D721Med (cell line): Measurements from ENCODE around the gene ELANE.

Source experiments
- DNase-seq: peaks from one replicate; pipeline ENCODE4 v3.0.0; 2011; ENCODE audit warnings: low spot score; ENCODE audit not compliant: insufficient read length
- FAIRE-seq: peaks from 2 replicates; lab custom pipeline; 2011; peaks lifted over from hg19 to GRCh38; lab: Jason Lieb, UNC
- TF ChIP-seq, protein P1 (sequence below): IDR thresholded peaks from 2 replicates; pipeline ENCODE4 v1.5.1; 2012; ENCODE audit warnings: mild to moderate bottlenecking, control low read depth; ENCODE audit not compliant: insufficient read depth; ENCODE audit errors: missing control alignments

ELANE gene

DNA sequence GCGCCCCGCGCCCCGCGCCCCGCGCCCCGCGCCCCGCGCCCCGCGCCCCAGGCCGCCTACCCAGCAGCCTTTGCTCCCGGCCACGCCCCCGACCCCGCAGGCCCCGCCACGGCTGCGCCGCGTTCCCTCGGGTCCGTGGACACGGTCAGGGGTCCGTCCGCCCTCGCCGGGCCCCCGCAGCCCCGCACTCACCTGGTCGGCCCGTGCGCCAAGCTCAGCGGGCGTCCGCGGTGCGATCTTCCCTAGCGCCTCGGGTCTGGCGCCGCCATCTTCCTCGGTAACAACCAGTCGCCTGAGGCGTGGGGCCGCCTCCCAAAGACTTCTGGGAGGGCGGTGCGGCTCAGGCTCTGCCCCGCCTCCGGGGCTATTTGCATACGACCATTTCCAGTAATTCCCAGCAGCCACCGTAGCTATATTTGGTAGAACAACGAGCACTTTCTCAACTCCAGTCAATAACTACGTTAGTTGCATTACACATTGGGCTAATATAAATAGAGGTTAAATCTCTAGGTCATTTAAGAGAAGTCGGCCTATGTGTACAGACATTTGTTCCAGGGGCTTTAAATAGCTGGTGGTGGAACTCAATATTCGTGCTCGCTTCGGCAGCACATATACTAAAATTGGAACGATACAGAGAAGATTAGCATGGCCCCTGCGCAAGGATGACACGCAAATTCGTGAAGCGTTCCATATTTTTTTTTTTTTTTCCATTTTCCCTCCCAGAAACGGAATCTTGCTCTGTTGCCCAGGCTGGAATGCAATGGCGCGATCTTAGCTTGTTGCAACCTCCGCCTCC is 41.0 kb downstream of the ELANE start, which contains the start of the genes MED16 and RNU6-9:
MED16 (minus strand) TSS at position 294 of the 796 bp plus-strand sequence. CDS start 2,056 bp downstream, outside the sequence.
RNU6-9 (plus strand) TSS at position 591 of the 796 bp plus-strand sequence.
- DNase-seq: peak; percentile 98
- TF ChIP-seq, protein P1, sequence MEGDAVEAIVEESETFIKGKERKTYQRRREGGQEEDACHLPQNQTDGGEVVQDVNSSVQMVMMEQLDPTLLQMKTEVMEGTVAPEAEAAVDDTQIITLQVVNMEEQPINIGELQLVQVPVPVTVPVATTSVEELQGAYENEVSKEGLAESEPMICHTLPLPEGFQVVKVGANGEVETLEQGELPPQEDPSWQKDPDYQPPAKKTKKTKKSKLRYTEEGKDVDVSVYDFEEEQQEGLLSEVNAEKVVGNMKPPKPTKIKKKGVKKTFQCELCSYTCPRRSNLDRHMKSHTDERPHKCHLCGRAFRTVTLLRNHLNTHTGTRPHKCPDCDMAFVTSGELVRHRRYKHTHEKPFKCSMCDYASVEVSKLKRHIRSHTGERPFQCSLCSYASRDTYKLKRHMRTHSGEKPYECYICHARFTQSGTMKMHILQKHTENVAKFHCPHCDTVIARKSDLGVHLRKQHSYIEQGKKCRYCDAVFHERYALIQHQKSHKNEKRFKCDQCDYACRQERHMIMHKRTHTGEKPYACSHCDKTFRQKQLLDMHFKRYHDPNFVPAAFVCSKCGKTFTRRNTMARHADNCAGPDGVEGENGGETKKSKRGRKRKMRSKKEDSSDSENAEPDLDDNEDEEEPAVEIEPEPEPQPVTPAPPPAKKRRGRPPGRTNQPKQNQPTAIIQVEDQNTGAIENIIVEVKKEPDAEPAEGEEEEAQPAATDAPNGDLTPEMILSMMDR: no peak
- FAIRE-seq: no peak

DNA sequence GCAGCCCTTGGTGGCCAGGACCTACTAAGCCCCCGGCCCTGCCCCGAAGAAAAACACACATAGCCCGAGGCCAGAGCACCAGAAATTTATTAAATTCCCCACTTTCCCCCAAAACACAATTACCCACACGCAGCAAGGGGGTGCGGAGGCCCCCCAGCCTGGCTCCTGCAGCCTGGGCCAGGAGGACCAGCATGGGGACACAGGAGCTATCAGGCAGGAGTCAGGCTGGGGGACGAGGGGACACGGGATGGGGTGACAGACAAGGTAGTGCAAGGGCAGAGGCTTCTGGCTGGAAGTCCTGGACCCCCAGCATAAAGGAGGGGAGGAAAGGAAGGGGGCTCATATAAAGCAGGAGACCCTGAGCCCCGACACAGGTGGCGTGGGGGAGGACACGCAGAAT is 44.3 kb downstream of the ELANE start:
- DNase-seq (no peak), FAIRE-seq (no peak)
- TF ChIP-seq, protein P1: no peak

DNA sequence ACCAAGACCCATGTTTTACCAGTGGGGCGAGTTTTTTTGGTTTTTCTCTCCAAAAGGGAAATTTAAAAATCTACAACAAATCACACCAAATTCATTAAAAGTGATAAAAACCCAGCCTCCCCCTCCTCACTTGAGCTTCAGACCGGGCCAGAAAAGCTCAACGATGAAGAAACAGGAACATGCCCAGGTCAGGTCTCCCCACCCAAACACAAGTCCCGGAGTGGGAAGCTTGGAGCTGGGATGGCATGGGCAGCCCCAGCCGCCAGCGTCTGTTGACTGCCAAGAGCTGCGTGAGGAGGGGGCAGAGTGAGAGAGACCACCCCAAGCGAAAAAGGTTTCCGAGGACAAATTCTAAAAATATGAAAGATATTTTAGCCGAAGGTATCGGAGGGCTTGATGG is 44.9 kb downstream of the ELANE start:
- FAIRE-seq (no peak), DNase-seq (no peak)
- TF ChIP-seq, protein P1: no peak

DNA sequence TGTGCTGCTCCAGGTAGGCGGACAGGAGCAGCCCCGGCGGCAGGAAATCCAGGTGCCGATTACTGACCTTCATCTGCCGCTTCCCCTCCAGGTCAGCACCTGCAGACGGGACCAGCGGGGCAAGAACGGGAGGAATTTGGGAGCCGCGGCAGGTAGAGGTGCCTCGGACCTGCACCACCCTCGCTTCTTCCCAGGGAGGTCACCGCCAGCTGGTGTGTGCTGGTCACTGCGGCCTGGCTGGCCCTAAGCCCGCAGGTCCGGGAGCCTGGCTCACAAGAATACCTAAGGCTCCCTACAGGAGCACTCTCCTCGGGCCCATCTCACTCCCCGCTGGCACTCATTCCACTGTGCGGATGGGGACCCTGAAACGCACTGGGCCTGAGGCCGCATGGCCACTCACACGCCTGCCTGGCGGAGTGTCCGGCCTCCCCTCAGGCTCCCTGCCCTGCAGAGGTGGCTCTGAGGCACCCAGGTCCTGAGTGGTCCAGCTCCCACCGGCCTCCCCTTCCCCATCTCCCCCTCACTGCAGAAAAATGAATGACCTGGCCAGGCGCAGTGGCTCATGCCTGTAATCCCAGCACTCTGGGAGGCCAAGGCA is 45.4 kb downstream of the ELANE start:
- TF ChIP-seq, protein P1: no peak
- DNase-seq: no peak
- no peak for FAIRE-seq

DNA sequence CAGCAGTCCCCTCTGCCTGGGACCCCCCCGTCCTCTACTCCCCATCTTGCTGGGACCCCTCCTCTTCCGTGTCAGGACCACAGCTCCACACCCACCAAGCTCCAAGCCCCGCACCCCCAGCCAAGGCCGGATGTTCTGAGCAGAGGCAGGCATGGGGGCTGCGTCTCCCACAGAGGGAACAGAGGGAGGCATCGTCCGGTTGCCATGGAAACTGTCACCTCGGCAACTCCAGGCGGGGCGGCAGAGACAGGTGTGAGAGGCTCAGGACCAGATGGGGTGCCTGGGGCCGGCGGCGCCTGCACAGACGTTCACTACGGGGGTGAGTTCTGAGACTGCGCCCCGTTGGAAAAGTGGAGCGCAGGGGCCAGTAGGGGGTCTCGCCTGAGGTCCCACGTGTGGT is 46.6 kb downstream of the ELANE start:
- no peak for DNase-seq
- FAIRE-seq: no peak
- TF ChIP-seq, protein P1: no peak

DNA sequence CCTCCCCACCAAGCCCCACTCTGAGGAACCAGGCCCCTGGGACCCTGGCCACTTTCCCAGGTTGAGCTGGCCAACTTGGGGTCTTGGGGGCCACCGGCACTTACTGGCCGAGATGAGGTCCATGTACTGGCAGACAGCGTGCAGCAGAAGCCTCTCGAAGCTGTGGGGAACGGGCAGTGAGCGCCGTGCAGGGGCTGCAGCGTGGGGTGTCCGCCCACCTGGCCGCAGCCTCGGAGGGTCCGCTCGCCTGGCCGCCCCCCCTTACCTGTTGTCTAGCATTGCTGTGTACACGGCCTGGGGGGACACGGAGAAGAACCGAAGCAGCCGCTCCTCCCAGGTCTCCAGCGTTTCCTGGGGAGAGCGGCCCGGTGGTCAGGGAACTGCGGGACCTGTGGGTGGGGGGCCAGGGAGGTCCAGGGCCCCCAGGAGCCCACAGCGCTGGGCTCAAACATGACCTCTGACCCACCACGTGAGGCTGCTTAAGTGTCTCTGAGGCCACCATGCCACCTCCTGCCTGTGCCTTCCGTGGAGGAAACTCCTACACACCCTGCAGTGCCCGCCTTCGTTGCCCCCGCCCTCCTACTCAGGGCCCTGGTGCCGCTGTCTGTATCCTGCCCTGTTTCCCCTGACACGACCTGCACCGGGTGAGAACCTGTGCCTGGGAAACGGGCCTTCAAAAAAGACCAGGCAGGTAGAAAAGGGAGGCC is 47.4 kb downstream of the ELANE start:
- TF ChIP-seq, protein P1: no peak
- no peak for DNase-seq
- FAIRE-seq: no peak
